ENCODE measurements around the gene ZMIZ1.

- no peak for TF ChIP-seq EZH2 (IDR thresholded peaks at IDR 0.05; ENCODE audit: low read length, missing control alignments)
- no peak for TF ChIP-seq CTCF (conservative IDR thresholded peaks at IDR 0.05 in 1 of 2, IDR thresholded peaks at IDR 0.05 in 1 of 2; ENCODE audit: low read depth in 1 of 2, low read length in 2 of 2)
Observed at GRCh38 chr10:79334573-79334972, 265.8 kb downstream of the ZMIZ1 start.

All from fibroblast of lung (primary cell).